Measurements from ENCODE around the gene CSNK2B.

DNA sequence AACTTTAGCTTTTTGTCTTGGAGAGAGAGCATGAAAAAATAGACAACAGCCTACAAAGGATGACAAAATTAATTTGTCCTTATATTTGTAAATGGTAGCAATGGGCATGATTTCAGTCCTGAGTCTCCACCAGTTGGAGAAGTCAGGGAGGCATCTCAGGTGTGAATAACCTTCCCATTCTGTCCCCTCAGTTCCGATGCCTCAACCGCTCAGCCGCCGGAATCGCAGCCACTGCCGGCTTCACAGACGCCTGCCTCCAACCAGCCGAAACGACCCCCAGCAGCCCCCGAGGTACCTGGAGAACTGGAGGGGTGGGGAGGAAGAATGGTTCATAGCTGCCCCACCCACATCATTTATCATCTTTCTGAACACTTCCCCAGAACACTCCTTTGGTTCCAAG lies 41.8 kb upstream of the CSNK2B start:
- TF ChIP-seq POLR2A (IDR thresholded peaks at IDR 0.05; ENCODE audit: low read depth) (no peak), EP300 (IDR thresholded peaks at IDR 0.05) (no peak), POLR2AphosphoS5 (IDR thresholded peaks at IDR 0.05) (no peak)
- TF ChIP-seq, protein P1, sequence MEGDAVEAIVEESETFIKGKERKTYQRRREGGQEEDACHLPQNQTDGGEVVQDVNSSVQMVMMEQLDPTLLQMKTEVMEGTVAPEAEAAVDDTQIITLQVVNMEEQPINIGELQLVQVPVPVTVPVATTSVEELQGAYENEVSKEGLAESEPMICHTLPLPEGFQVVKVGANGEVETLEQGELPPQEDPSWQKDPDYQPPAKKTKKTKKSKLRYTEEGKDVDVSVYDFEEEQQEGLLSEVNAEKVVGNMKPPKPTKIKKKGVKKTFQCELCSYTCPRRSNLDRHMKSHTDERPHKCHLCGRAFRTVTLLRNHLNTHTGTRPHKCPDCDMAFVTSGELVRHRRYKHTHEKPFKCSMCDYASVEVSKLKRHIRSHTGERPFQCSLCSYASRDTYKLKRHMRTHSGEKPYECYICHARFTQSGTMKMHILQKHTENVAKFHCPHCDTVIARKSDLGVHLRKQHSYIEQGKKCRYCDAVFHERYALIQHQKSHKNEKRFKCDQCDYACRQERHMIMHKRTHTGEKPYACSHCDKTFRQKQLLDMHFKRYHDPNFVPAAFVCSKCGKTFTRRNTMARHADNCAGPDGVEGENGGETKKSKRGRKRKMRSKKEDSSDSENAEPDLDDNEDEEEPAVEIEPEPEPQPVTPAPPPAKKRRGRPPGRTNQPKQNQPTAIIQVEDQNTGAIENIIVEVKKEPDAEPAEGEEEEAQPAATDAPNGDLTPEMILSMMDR (IDR thresholded peaks at IDR 0.05) = no peak
